ENCODE results near the gene TARP.

The TARP gene

DNA sequence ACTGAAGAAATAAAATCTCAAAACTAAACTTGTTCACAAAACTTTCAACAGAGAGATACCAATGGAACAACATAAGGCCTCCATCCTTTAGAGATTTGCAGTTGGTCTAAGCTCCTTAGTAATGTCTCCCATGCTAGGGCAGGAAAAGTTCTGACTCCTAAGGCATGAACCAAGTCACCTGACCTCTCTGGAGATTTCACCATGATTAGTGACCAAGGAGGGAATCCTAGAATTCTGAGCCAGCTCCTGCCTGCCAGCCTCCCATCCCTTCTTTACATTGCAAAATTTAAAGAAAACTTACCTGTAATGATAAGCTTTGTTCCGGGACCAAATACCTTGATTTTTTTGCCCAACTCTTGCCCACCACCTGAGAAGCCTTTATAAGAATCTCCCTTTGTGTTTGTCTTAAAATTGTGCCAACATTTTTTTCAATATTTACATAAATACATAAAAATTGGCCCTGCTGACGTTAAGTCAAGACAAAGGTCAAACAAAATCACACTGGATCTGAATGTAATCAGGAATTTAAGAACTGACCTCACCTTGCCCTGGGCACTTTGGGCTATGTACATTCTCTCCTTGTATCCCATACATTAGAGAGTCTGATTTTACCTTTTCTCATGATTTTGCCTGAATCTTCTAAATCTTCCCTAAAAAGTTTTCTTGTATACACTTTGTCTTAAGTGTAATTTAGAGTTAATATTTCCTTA lies at the start of gene TARP:
Gene TARP (minus strand): TSS at position 351 of the 710 bp plus-strand sequence.
- no peaks in the 10 kb centered on the region for H3K27me3 ChIP-seq (ENCODE audit: insufficient read depth, insufficient read length)
- TF ChIP-seq ZNF274 (IDR thresholded peaks at IDR 0.05; ENCODE audit: low read depth, low read length) (no peak), SUZ12 (IDR thresholded peaks at IDR 0.05; ENCODE audit: extremely low read depth, insufficient read depth, insufficient read length) (no peak), YY1 (IDR thresholded peaks at IDR 0.05; ENCODE audit: insufficient read depth, insufficient read length) (no peak)
- no peaks in the 10 kb centered on the region for H3K36me3 ChIP-seq (ENCODE audit: insufficient read depth, insufficient read length, low read length)
- H3K9ac ChIP-seq (ENCODE audit: insufficient read length, low read depth), result no peak within 1 kb of the TSS
- no peaks in the 10 kb centered on the region for H3K9me3 ChIP-seq (ENCODE audit: insufficient read depth, low read length)
- no peak within 1 kb of the TSS for H3K4me3 ChIP-seq (ENCODE audit: insufficient read length, low read depth)
- H3K4me1 ChIP-seq (ENCODE audit: insufficient read depth, insufficient read length), result no peaks in the 10 kb centered on the region
- DNase-seq (ENCODE audit: low read depth, low spot score), result no peak

DNA sequence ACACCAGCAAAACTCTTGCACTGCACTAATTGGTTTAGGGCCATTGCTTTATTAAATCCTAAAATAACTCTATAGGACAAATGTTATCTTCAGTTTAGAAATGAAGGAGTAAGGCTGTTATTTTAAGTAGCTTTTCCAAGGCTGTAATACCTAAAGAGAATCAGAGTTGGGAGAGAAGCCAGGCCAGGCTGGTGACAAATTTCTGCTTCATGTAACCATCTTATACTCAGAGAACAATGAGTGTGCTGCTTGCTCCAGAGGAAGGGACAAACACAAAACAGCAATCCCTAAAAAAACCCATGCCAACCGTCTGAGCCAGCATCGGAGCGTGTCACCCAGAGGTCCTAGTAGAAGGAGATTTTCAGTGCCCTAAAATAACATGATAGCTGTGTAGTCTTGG lies 49.7 kb upstream of the TARP start:
- TF ChIP-seq YY1 (IDR thresholded peaks at IDR 0.05; ENCODE audit: insufficient read depth, insufficient read length) (no peak), SUZ12 (IDR thresholded peaks at IDR 0.05; ENCODE audit: extremely low read depth, insufficient read depth, insufficient read length) (no peak), ZNF274 (IDR thresholded peaks at IDR 0.05; ENCODE audit: low read depth, low read length) (no peak)
- no peak for DNase-seq (ENCODE audit: low read depth, low spot score)
- H3K9ac ChIP-seq (ENCODE audit: insufficient read length, low read depth), result no peak overlapping the region
- H3K4me1 ChIP-seq (ENCODE audit: insufficient read depth, insufficient read length), result no peaks in the 10 kb centered on the region
- H3K4me3 ChIP-seq (ENCODE audit: insufficient read length, low read depth), result no peak overlapping the region
- peaks cover 8% of the 10 kb centered on the region; the same call in 1 of the 2 replicates for H3K9me3 ChIP-seq (ENCODE audit: insufficient read depth, low read length)
- no peaks in the 10 kb centered on the region for H3K36me3 ChIP-seq (ENCODE audit: insufficient read depth, insufficient read length, low read length)
- H3K27me3 ChIP-seq (ENCODE audit: insufficient read depth, insufficient read length), result no peaks in the 10 kb centered on the region

DNA sequence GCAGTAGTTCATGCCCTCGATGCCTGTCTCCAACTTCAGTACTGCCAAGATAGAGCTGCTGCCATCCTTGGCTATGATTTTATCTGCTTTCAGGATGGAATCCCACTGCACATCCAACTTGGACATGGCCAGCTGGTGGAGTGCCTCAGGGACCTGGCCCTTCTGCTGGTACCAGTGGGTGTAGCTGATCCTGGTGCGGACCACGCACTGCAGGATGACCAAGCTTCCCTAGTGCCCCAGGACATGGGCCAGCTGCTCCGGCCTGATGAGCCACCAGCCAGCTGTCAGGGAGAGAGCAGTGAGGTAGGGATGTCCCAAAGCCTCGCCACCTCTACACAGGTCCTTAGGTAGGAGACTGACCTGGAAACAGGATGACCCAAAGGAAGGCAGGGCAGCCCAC lies 49.0 kb upstream of the TARP start:
- TF ChIP-seq ZNF274 (IDR thresholded peaks at IDR 0.05; ENCODE audit: low read depth, low read length), result no peak
- TF ChIP-seq YY1 (IDR thresholded peaks at IDR 0.05; ENCODE audit: insufficient read depth, insufficient read length), result no peak
- no peak for TF ChIP-seq SUZ12 (IDR thresholded peaks at IDR 0.05; ENCODE audit: extremely low read depth, insufficient read depth, insufficient read length)
- no peak overlapping the region for H3K4me3 ChIP-seq (ENCODE audit: insufficient read length, low read depth)
- H3K9ac ChIP-seq (ENCODE audit: insufficient read length, low read depth), result no peak overlapping the region
- no peaks in the 10 kb centered on the region for H3K36me3 ChIP-seq (ENCODE audit: insufficient read depth, insufficient read length, low read length)
- DNase-seq (ENCODE audit: low read depth, low spot score), result no peak
- no peaks in the 10 kb centered on the region for H3K27me3 ChIP-seq (ENCODE audit: insufficient read depth, insufficient read length)
- H3K9me3 ChIP-seq (ENCODE audit: insufficient read depth, low read length), result peaks cover 8% of the 10 kb centered on the region; the same call in 1 of the 2 replicates
- H3K4me1 ChIP-seq (ENCODE audit: insufficient read depth, insufficient read length), result no peaks in the 10 kb centered on the region

DNA sequence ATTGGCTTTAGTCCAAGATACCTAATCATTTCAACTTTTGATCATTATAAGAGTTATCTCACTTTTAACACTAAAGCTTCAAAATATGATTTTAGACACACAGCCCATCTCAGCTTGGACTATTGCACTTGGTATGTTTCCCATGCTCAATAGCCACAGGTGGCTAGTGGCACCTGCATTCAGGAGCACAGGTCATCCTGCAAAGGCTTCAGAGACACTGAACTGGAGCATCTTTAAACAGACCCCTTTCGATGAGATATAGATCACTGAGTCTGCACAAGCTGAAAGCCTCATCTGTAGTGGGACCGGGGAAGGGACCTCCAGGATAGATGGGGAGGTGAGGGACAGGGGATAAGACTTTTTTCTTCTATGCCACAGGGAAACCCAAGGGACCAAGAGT lies 48.5 kb upstream of the TARP start:
- DNase-seq (ENCODE audit: low read depth, low spot score), result no peak
- Histone ChIP-seq H3K9me3 (ENCODE audit: insufficient read depth, low read length) (peaks cover 8% of the 10 kb centered on the region; the same call in 1 of the 2 replicates), H3K27me3 (ENCODE audit: insufficient read depth, insufficient read length) (no peaks in the 10 kb centered on the region), H3K36me3 (ENCODE audit: insufficient read depth, insufficient read length, low read length) (no peaks in the 10 kb centered on the region), H3K4me1 (ENCODE audit: insufficient read depth, insufficient read length) (no peaks in the 10 kb centered on the region), H3K9ac (ENCODE audit: insufficient read length, low read depth) (no peak overlapping the region), H3K4me3 (ENCODE audit: insufficient read length, low read depth) (no peak overlapping the region)
- TF ChIP-seq ZNF274 (IDR thresholded peaks at IDR 0.05; ENCODE audit: low read depth, low read length) (no peak), YY1 (IDR thresholded peaks at IDR 0.05; ENCODE audit: insufficient read depth, insufficient read length) (no peak), SUZ12 (IDR thresholded peaks at IDR 0.05; ENCODE audit: extremely low read depth, insufficient read depth, insufficient read length) (no peak)

DNA sequence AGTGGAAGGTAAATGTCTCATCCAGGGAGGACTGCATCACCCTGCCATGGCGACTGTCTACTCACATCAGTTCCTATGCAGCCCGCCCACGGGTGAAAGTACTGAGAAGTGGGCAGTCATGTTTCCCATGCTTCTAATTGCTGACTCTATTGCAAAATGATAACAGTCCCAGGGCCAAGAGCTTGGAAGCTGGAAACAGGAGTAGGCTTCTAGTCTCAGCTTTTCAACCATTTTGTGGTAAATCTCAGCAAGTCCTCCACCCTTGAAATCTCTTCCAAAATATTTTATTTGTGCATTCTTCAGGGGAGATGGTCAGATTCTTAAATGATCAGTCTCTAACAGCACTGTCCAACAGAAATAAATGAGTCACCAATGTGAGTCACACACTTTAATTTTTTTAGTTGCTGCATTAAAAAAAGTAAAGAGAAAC lies 48.1 kb upstream of the TARP start:
- Histone ChIP-seq H3K9me3 (ENCODE audit: insufficient read depth, low read length) (peaks cover 8% of the 10 kb centered on the region; the same call in 1 of the 2 replicates), H3K9ac (ENCODE audit: insufficient read length, low read depth) (no peak overlapping the region), H3K27me3 (ENCODE audit: insufficient read depth, insufficient read length) (no peaks in the 10 kb centered on the region), H3K4me3 (ENCODE audit: insufficient read length, low read depth) (no peak overlapping the region), H3K4me1 (ENCODE audit: insufficient read depth, insufficient read length) (no peaks in the 10 kb centered on the region), H3K36me3 (ENCODE audit: insufficient read depth, insufficient read length, low read length) (no peaks in the 10 kb centered on the region)
- no peak for DNase-seq (ENCODE audit: low read depth, low spot score)
- TF ChIP-seq ZNF274 (IDR thresholded peaks at IDR 0.05; ENCODE audit: low read depth, low read length) (no peak), SUZ12 (IDR thresholded peaks at IDR 0.05; ENCODE audit: extremely low read depth, insufficient read depth, insufficient read length) (no peak), YY1 (IDR thresholded peaks at IDR 0.05; ENCODE audit: insufficient read depth, insufficient read length) (no peak)

DNA sequence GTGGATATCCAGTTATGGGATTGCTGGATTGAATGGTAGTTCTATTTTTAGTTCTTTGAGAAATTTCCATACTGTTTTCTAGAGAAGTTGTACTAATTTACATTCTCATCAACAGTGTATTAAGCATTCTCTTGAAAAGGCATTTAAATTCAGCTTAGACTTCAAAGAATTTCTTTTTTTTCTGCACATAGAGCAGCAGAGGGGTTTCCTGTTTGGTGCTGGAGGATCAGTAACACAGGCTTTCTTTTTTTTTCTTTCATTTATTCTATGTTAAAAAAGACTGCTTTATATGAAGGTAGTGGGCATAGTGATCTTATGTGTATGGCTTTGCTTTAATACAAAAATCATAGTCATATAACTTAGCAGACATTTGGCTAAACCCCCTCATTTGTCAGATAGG lies 47.6 kb upstream of the TARP start:
- Histone ChIP-seq H3K9me3 (ENCODE audit: insufficient read depth, low read length) (peaks cover 8% of the 10 kb centered on the region; the same call in 1 of the 2 replicates), H3K9ac (ENCODE audit: insufficient read length, low read depth) (no peak overlapping the region), H3K4me3 (ENCODE audit: insufficient read length, low read depth) (no peak overlapping the region), H3K27me3 (ENCODE audit: insufficient read depth, insufficient read length) (no peaks in the 10 kb centered on the region), H3K36me3 (ENCODE audit: insufficient read depth, insufficient read length, low read length) (no peaks in the 10 kb centered on the region), H3K4me1 (ENCODE audit: insufficient read depth, insufficient read length) (no peaks in the 10 kb centered on the region)
- no peak for TF ChIP-seq ZNF274 (IDR thresholded peaks at IDR 0.05; ENCODE audit: low read depth, low read length)
- TF ChIP-seq SUZ12 (IDR thresholded peaks at IDR 0.05; ENCODE audit: extremely low read depth, insufficient read depth, insufficient read length), result no peak
- DNase-seq (ENCODE audit: low read depth, low spot score), result no peak

DNA sequence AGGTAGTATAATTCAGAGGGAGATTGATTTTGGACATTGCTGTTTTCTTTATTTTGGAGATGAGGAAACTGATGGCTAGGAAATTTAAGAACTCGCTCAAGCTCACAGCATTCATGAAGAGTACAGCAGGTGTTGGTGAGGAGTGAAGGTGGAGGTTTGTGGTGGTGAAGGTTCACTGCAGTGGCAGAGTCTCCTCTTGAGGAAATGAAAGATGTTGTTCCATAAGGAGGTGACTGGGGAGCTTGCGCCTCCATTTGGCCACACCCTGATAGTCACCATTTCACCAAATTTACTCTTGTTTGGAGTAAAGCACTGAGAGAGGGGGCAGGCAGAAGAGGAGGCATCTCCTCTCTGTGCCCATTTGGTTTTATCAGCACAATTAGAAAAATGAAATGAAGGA lies 46.4 kb upstream of the TARP start:
- no peak for TF ChIP-seq YY1 (IDR thresholded peaks at IDR 0.05; ENCODE audit: insufficient read depth, insufficient read length)
- Histone ChIP-seq H3K4me3 (ENCODE audit: insufficient read length, low read depth) (no peak overlapping the region), H3K36me3 (ENCODE audit: insufficient read depth, insufficient read length, low read length) (no peaks in the 10 kb centered on the region), H3K9ac (ENCODE audit: insufficient read length, low read depth) (no peak overlapping the region), H3K4me1 (ENCODE audit: insufficient read depth, insufficient read length) (no peaks in the 10 kb centered on the region), H3K9me3 (ENCODE audit: insufficient read depth, low read length) (no peaks in the 10 kb centered on the region), H3K27me3 (ENCODE audit: insufficient read depth, insufficient read length) (no peaks in the 10 kb centered on the region)
- no peak for DNase-seq (ENCODE audit: low read depth, low spot score)

All from NT2/D1 (cell line).